Measurements from ENCODE around the gene ZNF438. TPM values are rescaled to one million over a fixed set of nuclear protein-coding genes. Genes with fewer than 3 reads are reported as not detected.
"Not testable (repeated sequence)": the region's sequence is repeated elsewhere in the genome, so short reads cannot be mapped to it uniquely, and the experiment has no call there.

The ZNF438 gene
- total RNA-seq, 1 experiment from 2014 or later: 4.3 TPM

DNA sequence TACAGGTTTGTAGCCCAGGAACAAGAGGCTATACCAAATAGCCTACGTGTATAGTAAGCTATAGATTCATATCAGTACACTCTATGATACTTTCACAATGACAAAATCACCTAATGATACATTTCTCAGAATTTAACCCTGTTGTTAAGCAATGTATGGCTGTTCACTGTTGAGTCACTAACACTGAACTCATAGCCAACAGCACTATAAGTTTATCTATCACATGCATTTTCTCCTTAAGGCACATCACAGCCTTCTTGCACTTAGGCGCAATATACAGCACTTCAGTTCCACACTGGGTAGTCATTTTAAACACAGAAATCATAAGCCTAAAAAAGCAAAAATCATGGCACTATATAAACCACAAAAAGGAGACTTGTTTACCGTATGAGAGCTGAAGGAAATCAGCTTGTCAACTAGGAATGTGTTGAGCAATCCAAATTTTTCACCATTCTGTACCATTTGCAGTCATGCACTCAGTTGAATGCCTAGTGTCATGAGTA is 45.6 kb downstream of the ZNF438 start:
- DNase-seq: no peak
- CTCF ChIA-PET: interaction anchor here (1.1 kb wide), 1 partner anchor 45 kb away, joined by 4 read pairs; the partner anchor contains the start of gene ZNF438
- no peak overlapping the region for H3K4me3 Mint-ChIP-seq (ENCODE audit: low read depth, unreplicated experiment)
- H3K27ac Mint-ChIP-seq (ENCODE audit: unreplicated experiment): no peak overlapping the region
- H3K27me3 Mint-ChIP-seq (ENCODE audit: unreplicated experiment): no peaks in the 10 kb centered on the region
- no peaks in the 10 kb centered on the region for H3K36me3 Mint-ChIP-seq (ENCODE audit: insufficient read depth, unreplicated experiment)
- TF ChIP-seq CTCF (IDR thresholded peaks at IDR 0.05; ENCODE audit: unreplicated experiment): no peak
- intact Hi-C loops (cut with micrococcal nuclease; ENCODE audit: unreplicated experiment): no loop called here
- BruUV-seq (replicated peaks): no TSS peak
- peaks cover 12% of the 10 kb centered on the region for H3K4me1 Mint-ChIP-seq (ENCODE audit: low read depth, unreplicated experiment)
- H3K9me3 Mint-ChIP-seq (ENCODE audit: low read depth, unreplicated experiment): peaks cover 2% of the 10 kb centered on the region

DNA sequence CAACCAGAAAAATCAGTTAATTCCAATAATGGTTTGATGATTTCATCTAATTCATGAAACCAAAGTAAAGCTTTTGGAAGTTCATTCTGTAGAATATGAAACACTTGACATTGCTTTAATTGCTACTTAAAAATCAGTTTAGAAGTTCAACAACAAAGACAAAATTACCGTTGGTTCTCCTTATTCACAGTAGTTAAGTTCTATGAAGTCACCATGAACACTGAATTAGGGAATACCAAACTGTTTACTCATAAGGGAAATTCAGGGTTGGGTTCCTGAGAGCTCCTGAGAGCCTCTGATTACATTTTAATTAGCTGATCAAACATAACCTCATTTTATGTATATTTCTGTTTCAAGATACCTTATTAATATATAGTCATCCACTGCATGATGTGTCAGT is 46.2 kb downstream of the ZNF438 start:
- CTCF ChIA-PET: interaction anchor here (1.1 kb wide), 1 partner anchor 46 kb away, joined by 4 read pairs; the partner anchor contains the start of gene ZNF438
- Mint-ChIP-seq H3K4me3 (ENCODE audit: low read depth, unreplicated experiment) (no peak overlapping the region), H3K27me3 (ENCODE audit: unreplicated experiment) (no peaks in the 10 kb centered on the region), H3K36me3 (ENCODE audit: insufficient read depth, unreplicated experiment) (no peaks in the 10 kb centered on the region), H3K4me1 (ENCODE audit: low read depth, unreplicated experiment) (peaks cover 18% of the 10 kb centered on the region), H3K9me3 (ENCODE audit: low read depth, unreplicated experiment) (peaks cover 2% of the 10 kb centered on the region), H3K27ac (ENCODE audit: unreplicated experiment) (no peak overlapping the region)
- DNase-seq: no peak
- intact Hi-C loops (cut with micrococcal nuclease; ENCODE audit: unreplicated experiment): no loop called here
- BruUV-seq (replicated peaks): no TSS peak
- TF ChIP-seq CTCF (IDR thresholded peaks at IDR 0.05; ENCODE audit: unreplicated experiment): no peak

- no peak overlapping the region for H3K4me3 Mint-ChIP-seq (ENCODE audit: low read depth, unreplicated experiment)
- H3K9me3 Mint-ChIP-seq (ENCODE audit: low read depth, unreplicated experiment): peaks cover 8% of the 10 kb centered on the region
- no peaks in the 10 kb centered on the region for H3K27me3 Mint-ChIP-seq (ENCODE audit: unreplicated experiment)
- peaks cover 26% of the 10 kb centered on the region for H3K4me1 Mint-ChIP-seq (ENCODE audit: low read depth, unreplicated experiment)
- TF ChIP-seq CTCF (IDR thresholded peaks at IDR 0.05; ENCODE audit: unreplicated experiment): no peak
- DNase-seq: no peak
- no peak overlapping the region for H3K27ac Mint-ChIP-seq (ENCODE audit: unreplicated experiment)
- H3K36me3 Mint-ChIP-seq (ENCODE audit: insufficient read depth, unreplicated experiment): no peaks in the 10 kb centered on the region
- intact Hi-C loops (cut with micrococcal nuclease; ENCODE audit: unreplicated experiment): no loop called here
- BruUV-seq (replicated peaks): no TSS peak
- CTCF ChIA-PET: no interaction called here
These were observed 46.9 kb downstream of the ZNF438 start for GRCh38 chr10:30984563-30985328.

DNA sequence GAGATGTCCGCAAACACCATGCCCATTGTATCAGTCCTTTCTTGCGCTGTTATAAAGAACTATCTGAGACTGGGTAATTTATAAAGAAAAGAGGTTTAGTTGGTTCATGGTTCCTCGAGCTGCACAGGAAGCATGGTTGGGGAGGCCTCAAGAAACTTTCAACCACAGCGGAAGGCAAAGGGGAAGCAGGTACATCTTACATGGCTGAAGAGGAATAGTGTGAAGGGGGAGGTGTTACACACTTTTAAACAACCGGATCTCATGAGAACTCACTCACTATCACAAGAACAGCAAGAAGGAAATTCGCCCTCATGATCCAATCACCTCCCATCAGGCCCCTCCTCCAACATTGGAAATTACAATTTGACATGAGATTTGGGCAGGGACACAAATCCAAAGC is 48.5 kb downstream of the ZNF438 start:
- H3K27ac Mint-ChIP-seq (ENCODE audit: unreplicated experiment); BruUV-seq (replicated peaks); CTCF ChIA-PET; H3K4me3 Mint-ChIP-seq (ENCODE audit: low read depth, unreplicated experiment); DNase-seq; H3K36me3 Mint-ChIP-seq (ENCODE audit: insufficient read depth, unreplicated experiment); H3K9me3 Mint-ChIP-seq (ENCODE audit: low read depth, unreplicated experiment); intact Hi-C loops (cut with micrococcal nuclease; ENCODE audit: unreplicated experiment); H3K27me3 Mint-ChIP-seq (ENCODE audit: unreplicated experiment): not testable (repeated sequence)
- H3K4me1 Mint-ChIP-seq (ENCODE audit: low read depth, unreplicated experiment): peaks cover 34% of the 10 kb centered on the region
